Spleen (tissue), 11 donors: Measurements from ENCODE around the gene JADE1. TPM values are rescaled to one million over a fixed set of nuclear protein-coding genes. Genes with fewer than 3 reads are reported as not detected.

ENCODE experiments used
- DNase-seq: peaks from one replicate; pipeline ENCODE4 v3.0.0-alpha.2; 2020
- H3K27ac ChIP-seq, 8 donors: fragments of 200-600 bp; sonication (generic) in 7 of 8; 1 replicate in 4 of 8; 2 replicates in 4 of 8; pipeline versions ENCODE4 v1.5.0 to v1.8.0; 2016 to 2021; ENCODE audit warnings: inconsistent platforms in 4 of 8, mild to moderate bottlenecking in 4 of 8, moderate library complexity in 1 of 8
- H3K27me3 ChIP-seq, 7 donors: fragments of 200-600 bp; sonication (generic) in 6 of 7; replicated peaks in 1 of 7; 1 replicate in 4 of 7; 2 replicates in 3 of 7; pipeline versions ENCODE4 v1.5.0 to v1.8.0; 2016 to 2021; ENCODE audit warnings: inconsistent platforms in 3 of 7, mild to moderate bottlenecking in 1 of 7
- H3K36me3 ChIP-seq, 6 donors: fragments of 200-600 bp; sonication (generic) in 5 of 6; 1 replicate in 4 of 6; 2 replicates in 2 of 6; pipeline versions ENCODE4 v1.5.0 to v1.8.0; 2016 to 2021; ENCODE audit warnings: inconsistent platforms in 2 of 6
- H3K4me1 ChIP-seq, 6 donors: fragments of 200-600 bp; sonication (generic) in 5 of 6; 1 replicate in 3 of 6; 2 replicates in 3 of 6; pipeline versions ENCODE4 v1.5.0 to v1.8.0; 2016 to 2021; ENCODE audit warnings: inconsistent platforms in 3 of 6
- H3K4me3 ChIP-seq, 8 donors: fragments of 200-600 bp; sonication (generic) in 7 of 8; 1 replicate in 4 of 8; 2 replicates in 4 of 8; pipeline versions ENCODE4 v1.5.0 to v1.8.0; 2016 to 2021; ENCODE audit warnings: inconsistent platforms in 4 of 8, mild to moderate bottlenecking in 4 of 8, moderate library complexity in 2 of 8
- H3K9me3 ChIP-seq, 8 donors: fragments of 200-600 bp; sonication (generic) in 7 of 8; 1 replicate in 4 of 8; 2 replicates in 4 of 8; pipeline versions ENCODE4 v1.5.0 to v1.8.0; 2016 to 2021; ENCODE audit warnings: inconsistent platforms in 4 of 8
- POLR2A ChIP-seq, 3 donors: fragments of 450-650 bp; IDR thresholded peaks; one replicate each; pipeline ENCODE4 v1.5.1; 2017; ENCODE audit warnings: antibody characterized with exemption in 3 of 3, mild to moderate bottlenecking in 1 of 3
- POLR2AphosphoS5 ChIP-seq, 3 donors: sonication (generic); formaldehyde crosslinking; IDR thresholded peaks; one replicate each; pipeline ENCODE4 v1.5.1; 2017; ENCODE audit warnings: antibody characterized with exemption in 3 of 3
- WGBS, 5 donors: extraction: QIAGEN DNeasy Blood & Tissue Kit in 3 of 5; methylation state at CpG; one replicate each; pipeline versions ENCODE4 v1.1.5 to v1.1.7; 2013 to 2018; 5-methylcytosine and 5-hydroxymethylcytosine counted together
- intact Hi-C: fragments of 100-400 bp; cut with DNase I; formaldehyde crosslinking; loops from one replicate; pipeline ENCODE4 v1.15.0; 2023; ENCODE audit warnings: low total_unique reads
- polyA plus RNA-seq, 3 donors: library from polyadenylated mRNA; stranded (reverse); fragments of 200-250 nt; gene quantifications; one replicate each; pipeline ENCODE4 v1.2.1, GENCODE V29; 2013
- total RNA-seq, 7 donors: library from RNA; depleted of rRNA in 3 of 7; stranded (reverse); fragments of >200 nt in 3 of 7; fragmentation: NEBNext Ultra II Directional in 4 of 7; extraction: Animal tissue kit (Norgen Biotek cat#: 25700) in 4 of 7; gene quantifications; one replicate each; pipeline versions ENCODE4 v1.1.0 to v1.2.1, GENCODE V29; 2016 to 2021
- TF ChIP-seq, protein P1 (sequence below), 11 experiments: fragments of 200-600 bp in 7 of 11; fragments of 450-650 bp in 4 of 11; sonication (generic) in 4 of 11; IDR thresholded peaks in 8 of 11; conservative IDR thresholded peaks in 3 of 11; 1 replicate in 7 of 11; 2 replicates in 4 of 11; pipeline versions ENCODE4 v1.4.0 to v1.8.0; 2016 to 2021; ENCODE audit warnings: antibody characterized with exemption in 11 of 11, inconsistent platforms in 4 of 11, mild to moderate bottlenecking in 1 of 11
- donor health status: healthy with polysubstance abuse.
- donor health status: DM: no; HTN: no; CAD: no; lungs with moderate emphysema.
- donor health status: DM: no; HTN: no; CAD: no.
- donor health status: Bipolar disorder and iron deficiency.
- donor health status: healthy.
- donor health status: DM: no; HTN: no; CAD: no.
- donor health status: DM: yes; HTN: yes; CAD: no.

Gene JADE1
- total and polyA plus RNA-seq, 10 donors: 8.1 to 37.0 (median 28.6) TPM

DNA sequence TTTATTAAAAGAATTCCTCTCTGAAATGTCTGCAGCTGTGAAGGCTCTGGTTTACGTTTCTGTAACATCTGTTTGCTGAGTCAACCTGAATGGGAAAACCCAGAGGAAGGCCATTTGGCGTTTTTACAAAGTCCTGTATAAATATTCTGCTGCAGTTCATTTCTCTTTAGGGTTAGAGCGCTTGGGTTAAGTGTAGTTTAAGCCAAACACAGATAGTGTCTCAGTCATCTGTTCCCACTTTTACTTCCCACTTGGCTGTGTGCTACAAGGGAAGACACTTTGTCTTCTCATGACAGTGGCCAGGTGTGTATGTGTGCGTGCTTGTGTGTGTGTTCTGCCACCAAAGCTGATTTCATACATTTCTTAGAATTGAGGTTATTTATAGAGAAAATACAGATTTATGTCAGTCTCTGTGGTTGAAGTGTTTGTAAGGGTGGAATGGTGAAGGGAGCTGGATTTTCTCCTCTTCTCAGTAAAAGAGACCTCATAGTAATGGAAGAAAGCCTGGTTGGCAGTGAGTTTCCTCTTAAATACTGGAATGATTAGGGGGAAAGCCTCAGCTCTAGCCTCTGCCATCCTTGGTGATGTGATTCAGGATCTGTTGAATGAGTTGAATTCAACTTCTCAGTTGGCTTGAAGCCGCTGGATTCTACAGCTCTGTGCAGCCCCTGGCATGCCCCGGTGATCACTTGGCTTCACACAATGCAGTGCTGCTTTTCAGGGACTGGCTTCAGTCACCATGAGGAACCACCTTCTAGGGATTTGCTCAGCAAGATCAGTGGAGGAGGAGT, 50.6 kb downstream of the JADE1 start:
- H3K27ac ChIP-seq: peak overlapping the region in 3 of 8 donors; percentile 1 to 84 (median 78)
- 62 to 73% (median 67%) methylated on average over 6 of the region's 6 CpGs for WGBS, 5 donors
- intact Hi-C loops: loop anchor here (10.0 kb wide), 2 partner anchors 405 to 665 kb away; no protein-coding TSS in a partner anchor

GRCh38 chr4:128861856-128862518, 52.5 kb downstream of the JADE1 start:
- Histone ChIP-seq H3K27me3 (no peaks in the 10 kb centered on the region), H3K36me3 (peaks cover 0 to 95% (median 52%) of the 10 kb centered on the region in 6 donors), H3K4me1 (peaks cover 18 to 50% (median 28%) of the 10 kb centered on the region in 6 donors), H3K9me3 (no peaks in the 10 kb centered on the region), H3K4me3 (peak overlapping the region in 1 of 8 donors; percentile 4), H3K27ac (peak overlapping the region in 7 of 8 donors; percentile 17 to 84 (median 74))
- intact Hi-C loops: loop anchor here (10.0 kb wide), 2 partner anchors 407 to 667 kb away; no protein-coding TSS in a partner anchor
- TF ChIP-seq, protein P1, sequence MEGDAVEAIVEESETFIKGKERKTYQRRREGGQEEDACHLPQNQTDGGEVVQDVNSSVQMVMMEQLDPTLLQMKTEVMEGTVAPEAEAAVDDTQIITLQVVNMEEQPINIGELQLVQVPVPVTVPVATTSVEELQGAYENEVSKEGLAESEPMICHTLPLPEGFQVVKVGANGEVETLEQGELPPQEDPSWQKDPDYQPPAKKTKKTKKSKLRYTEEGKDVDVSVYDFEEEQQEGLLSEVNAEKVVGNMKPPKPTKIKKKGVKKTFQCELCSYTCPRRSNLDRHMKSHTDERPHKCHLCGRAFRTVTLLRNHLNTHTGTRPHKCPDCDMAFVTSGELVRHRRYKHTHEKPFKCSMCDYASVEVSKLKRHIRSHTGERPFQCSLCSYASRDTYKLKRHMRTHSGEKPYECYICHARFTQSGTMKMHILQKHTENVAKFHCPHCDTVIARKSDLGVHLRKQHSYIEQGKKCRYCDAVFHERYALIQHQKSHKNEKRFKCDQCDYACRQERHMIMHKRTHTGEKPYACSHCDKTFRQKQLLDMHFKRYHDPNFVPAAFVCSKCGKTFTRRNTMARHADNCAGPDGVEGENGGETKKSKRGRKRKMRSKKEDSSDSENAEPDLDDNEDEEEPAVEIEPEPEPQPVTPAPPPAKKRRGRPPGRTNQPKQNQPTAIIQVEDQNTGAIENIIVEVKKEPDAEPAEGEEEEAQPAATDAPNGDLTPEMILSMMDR (IDR thresholded peaks at IDR 0.05 in 8 of 11, conservative IDR thresholded peaks at IDR 0.05 in 3 of 11): peak in 1 of 11 experiments; percentile 8
- TF ChIP-seq POLR2A (IDR thresholded peaks at IDR 0.05) (no peak), POLR2AphosphoS5 (IDR thresholded peaks at IDR 0.05) (peak in 2 of 3 donors; percentile 28 to 52)
- DNase-seq: peak; percentile 88
- WGBS, 5 donors: 33 to 59% (median 38%) methylated on average over 13 of the region's 13 CpGs

More for the DNA sequence above, 50.6 kb downstream of the JADE1 start:
- Histone ChIP-seq H3K36me3 (peaks cover 5 to 97% (median 63%) of the 10 kb centered on the region in 6 donors), H3K4me1 (peaks cover 18 to 61% (median 28%) of the 10 kb centered on the region in 6 donors), H3K9me3 (no peaks in the 10 kb centered on the region), H3K27me3 (no peaks in the 10 kb centered on the region), H3K4me3 (no peak overlapping the region)
- no peak for DNase-seq
- TF ChIP-seq, protein P1 (IDR thresholded peaks at IDR 0.05 in 8 of 11, conservative IDR thresholded peaks at IDR 0.05 in 3 of 11): no peak
- TF ChIP-seq POLR2AphosphoS5 (IDR thresholded peaks at IDR 0.05) (no peak), POLR2A (IDR thresholded peaks at IDR 0.05) (no peak)

DNA sequence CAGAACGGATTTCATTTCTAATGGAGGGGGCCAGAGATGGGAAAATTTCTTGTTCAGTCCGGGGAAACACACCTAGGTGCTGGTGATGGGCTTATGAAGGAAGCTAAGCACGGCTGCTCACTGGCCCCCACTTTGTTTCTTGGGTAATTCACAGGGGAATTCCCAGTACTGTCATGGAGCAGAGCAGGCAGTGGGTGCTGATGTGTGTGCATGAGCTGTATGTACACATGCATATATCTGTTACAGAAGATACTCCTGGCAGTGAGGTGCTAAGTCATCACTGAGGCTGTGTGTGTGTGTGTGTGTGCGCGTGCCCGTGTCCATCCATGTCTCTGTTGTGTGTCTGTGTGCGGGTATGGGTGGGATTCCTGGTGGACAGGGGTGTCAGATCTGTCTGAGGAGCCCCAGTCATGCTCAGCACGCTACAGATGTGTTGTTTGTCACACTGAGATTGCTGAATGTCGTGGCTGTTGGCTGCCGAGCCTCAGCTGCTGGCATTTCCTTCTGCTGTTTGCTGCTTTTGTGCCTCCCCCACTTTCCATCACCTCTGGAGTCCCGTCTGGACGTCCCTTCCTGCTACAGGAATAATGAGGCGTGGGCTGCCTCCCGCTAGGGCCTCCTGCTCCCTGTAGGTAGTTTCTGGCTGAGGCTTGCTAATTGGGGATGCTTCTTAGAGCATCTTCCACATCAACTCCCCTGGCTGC, 53.3 kb downstream of the JADE1 start:
- Histone ChIP-seq H3K27me3 (no peaks in the 10 kb centered on the region), H3K9me3 (no peaks in the 10 kb centered on the region), H3K27ac (peak overlapping the region in 7 of 8 donors; percentile 17 to 84 (median 74)), H3K36me3 (peaks cover 0 to 95% (median 47%) of the 10 kb centered on the region in 6 donors), H3K4me3 (peak overlapping the region in 1 of 8 donors; percentile 25), H3K4me1 (peaks cover 18 to 50% (median 28%) of the 10 kb centered on the region in 6 donors)
- TF ChIP-seq POLR2AphosphoS5 (IDR thresholded peaks at IDR 0.05) (no peak), POLR2A (IDR thresholded peaks at IDR 0.05) (no peak)
- TF ChIP-seq, protein P1 (IDR thresholded peaks at IDR 0.05 in 8 of 11, conservative IDR thresholded peaks at IDR 0.05 in 3 of 11): no peak
- WGBS, 5 donors: 44 to 69% (median 60%) methylated on average over 10 to 14 of the region's 14 CpGs
- peak; percentile 74 for DNase-seq
- intact Hi-C loops: loop anchor here (10.0 kb wide), 2 partner anchors 408 to 668 kb away; no protein-coding TSS in a partner anchor
